GM10248 (cell line): ENCODE measurements around the gene NLRC5.

Source experiments
- CTCF ChIA-PET: fragments of 300-600 bp; sonication (Branson Sonifier 250); formaldehyde crosslinking; extraction: SDS; loops from one replicate; lab custom pipeline; 2021; ENCODE audit warnings: antibody characterized with exemption; lab: Yijun Ruan, JAX
- POLR2A ChIA-PET: fragments of 350-650 bp; sonication (Branson Sonifier 250); formaldehyde crosslinking; extraction: SDS; loops from one replicate; lab custom pipeline; 2020; ENCODE audit warnings: antibody characterized with exemption; lab: Yijun Ruan, JAX
- DNase-seq: peaks from one replicate; pipeline ENCODE4 v3.0.0; 2012; ENCODE audit errors: extremely low spot score
- TF ChIP-seq, protein P1 (sequence below): IDR thresholded peaks from 2 replicates; pipeline ENCODE4 v1.5.1; 2012; ENCODE audit warnings: mild to moderate bottlenecking, low read depth; ENCODE audit errors: extremely low read depth, missing control alignments, control extremely low read depth

NLRC5 gene

DNA sequence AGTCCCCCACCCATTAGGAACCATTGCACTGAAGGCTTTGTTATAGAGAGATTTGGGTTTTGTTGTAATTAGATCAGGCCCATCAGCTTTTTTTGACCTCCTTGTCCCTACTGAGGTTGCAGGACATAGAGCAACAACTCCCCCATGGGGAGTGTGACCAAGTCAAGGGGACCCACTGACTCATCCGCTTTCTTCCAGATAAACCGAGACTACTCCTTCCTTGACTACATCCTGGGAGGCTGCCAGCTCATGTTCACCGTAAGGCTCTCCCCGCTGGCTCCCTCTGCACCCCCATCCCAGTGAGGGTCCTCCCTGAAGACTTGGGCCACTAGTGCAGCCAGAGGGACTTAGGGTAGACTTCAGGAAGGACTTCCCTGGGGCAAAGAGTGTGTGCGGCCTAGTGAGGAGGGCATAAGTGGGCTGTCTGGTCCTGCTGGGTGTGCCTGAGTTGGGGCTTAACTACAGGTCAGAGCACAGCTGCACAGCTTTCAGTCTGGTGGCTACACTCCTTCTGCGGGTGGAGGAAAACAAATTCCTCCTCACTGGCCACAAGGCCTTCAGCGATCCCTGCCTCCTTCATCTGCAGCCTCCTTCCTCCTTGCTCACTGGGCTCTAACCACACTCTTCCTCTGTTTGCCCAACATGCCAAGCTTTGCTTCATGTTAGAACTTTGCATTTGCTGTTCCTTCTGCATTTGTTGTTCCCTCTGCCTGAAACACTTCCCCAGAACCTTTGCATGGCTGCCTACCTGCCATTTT is 134.0 kb downstream of the NLRC5 start:
- DNase-seq: no peak
- TF ChIP-seq, protein P1, sequence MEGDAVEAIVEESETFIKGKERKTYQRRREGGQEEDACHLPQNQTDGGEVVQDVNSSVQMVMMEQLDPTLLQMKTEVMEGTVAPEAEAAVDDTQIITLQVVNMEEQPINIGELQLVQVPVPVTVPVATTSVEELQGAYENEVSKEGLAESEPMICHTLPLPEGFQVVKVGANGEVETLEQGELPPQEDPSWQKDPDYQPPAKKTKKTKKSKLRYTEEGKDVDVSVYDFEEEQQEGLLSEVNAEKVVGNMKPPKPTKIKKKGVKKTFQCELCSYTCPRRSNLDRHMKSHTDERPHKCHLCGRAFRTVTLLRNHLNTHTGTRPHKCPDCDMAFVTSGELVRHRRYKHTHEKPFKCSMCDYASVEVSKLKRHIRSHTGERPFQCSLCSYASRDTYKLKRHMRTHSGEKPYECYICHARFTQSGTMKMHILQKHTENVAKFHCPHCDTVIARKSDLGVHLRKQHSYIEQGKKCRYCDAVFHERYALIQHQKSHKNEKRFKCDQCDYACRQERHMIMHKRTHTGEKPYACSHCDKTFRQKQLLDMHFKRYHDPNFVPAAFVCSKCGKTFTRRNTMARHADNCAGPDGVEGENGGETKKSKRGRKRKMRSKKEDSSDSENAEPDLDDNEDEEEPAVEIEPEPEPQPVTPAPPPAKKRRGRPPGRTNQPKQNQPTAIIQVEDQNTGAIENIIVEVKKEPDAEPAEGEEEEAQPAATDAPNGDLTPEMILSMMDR: no peak
- CTCF ChIA-PET: interaction anchor here (1.0 kb wide), 1 partner anchor 31 kb away, joined by 3 read pairs; the partner anchor contains the start of gene CPNE2
- POLR2A ChIA-PET: no interaction called here

DNA sequence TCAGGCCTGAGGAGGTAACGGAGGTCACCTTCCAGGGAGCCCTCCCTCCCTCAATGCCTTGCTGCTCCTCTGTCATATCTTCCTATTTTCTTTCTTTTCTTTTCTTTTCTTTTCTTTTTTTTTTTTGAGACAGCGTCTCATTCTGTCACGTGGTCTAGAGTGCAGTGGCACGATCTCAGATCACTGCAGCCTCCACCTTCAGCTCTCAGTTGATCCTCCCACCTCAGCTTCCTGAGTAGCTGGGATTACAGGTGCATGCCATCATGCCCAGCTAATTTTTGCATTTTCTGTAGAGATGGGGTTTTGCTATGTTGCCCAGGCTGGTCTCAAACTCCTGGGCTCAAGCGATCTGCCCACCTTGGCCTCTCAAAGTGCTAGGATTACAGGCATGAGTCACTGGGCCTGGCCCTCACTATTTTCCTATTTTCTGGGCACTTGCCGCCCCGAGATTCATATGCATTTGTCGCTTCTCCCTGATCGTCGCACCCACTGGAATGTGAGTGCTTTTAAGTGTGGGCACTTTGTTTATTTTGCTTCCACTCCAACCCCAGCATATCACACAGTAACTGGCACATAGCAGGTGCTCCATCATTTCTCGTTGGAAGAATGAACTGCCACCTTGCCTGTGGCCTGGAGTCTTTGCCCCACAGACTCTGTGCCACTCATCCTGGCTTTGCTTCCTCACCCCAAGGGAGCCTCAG is 134.8 kb downstream of the NLRC5 start:
- DNase-seq: no peak
- TF ChIP-seq, protein P1: no peak
- ChIA-PET POLR2A (no interaction called here), CTCF (no interaction called here)

DNA sequence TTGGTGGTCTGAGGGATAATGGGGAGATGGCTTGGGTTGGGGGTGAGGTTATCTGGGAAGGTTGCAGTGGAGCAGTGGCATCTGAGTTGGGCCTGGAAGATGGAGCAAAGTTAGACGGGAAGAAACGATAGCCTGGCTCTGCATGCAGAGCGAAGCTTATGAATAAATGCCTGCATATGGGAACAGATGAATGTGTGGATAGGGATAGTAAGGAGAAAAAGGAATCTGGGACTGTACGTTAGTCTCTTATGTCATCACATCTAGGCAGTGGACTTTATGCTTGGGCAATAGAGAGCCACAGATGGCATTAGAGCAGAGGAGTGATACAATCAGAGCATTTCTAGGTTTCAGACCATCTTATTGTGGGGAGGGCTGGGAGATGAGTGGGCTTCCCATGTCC is 136.0 kb downstream of the NLRC5 start:
- DNase-seq: no peak

DNA sequence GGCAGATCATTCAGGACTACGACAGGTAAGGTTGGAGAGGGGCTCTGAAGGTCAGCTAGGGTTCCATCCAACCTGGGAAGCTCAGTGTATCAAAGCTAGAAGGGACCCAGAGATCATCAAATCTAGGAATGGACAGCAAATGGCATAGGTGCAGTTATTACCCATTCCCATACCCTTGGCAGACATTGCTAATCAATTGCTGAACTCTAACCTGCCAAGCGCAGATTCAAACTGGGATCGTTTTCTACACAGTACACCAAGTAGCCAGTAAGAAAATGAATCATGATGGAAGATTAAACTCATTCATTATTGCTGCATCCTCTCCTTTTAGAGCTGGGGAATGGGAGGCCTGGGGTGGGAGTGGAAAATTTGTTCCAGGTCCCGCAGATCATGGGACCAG is 136.6 kb downstream of the NLRC5 start:
- POLR2A ChIA-PET: no interaction called here
- DNase-seq: no peak
- CTCF ChIA-PET: interaction anchor here (1.3 to 3.9 kb wide), 9 partner anchors 10 to 42 kb away, joined by 3 to 32 read pairs (median 5); partner anchors contain the start of gene CPNE2
- TF ChIP-seq, protein P1: no peak

More for the DNA sequence above, 136.0 kb downstream of the NLRC5 start:
- CTCF ChIA-PET: interaction anchor here (1.3 to 3.1 kb wide), 3 partner anchors 11 to 41 kb away, joined by 3 to 16 read pairs (median 11); no protein-coding TSS in a partner anchor
- POLR2A ChIA-PET: no interaction called here
- TF ChIP-seq, protein P1: no peak

DNA sequence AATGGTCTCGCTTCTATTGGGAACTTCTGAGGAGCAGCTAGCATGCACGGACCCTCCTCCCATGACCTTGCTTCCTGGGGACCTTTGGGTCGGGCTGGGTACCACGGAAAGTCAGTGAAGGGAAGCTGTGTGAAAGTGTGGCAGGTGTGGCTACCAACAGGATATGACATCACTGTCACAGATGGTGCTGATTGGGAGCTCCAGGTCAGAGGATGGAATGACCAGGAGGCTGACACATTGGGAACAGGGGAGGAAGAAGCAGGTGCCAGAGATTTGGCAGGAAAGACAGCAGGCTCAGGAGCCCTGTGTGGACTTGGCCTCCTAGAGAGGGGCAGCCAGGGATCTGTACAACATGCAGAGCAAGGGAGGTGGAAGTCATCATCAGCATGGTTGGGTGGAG is 137.1 kb downstream of the NLRC5 start:
- DNase-seq: no peak
- ChIA-PET POLR2A (no interaction called here), CTCF (interaction anchor here (1.3 to 3.9 kb wide), 11 partner anchors 10 to 42 kb away, joined by 3 to 32 read pairs (median 5); partner anchors contain the start of gene CPNE2)
- TF ChIP-seq, protein P1: no peak

DNA sequence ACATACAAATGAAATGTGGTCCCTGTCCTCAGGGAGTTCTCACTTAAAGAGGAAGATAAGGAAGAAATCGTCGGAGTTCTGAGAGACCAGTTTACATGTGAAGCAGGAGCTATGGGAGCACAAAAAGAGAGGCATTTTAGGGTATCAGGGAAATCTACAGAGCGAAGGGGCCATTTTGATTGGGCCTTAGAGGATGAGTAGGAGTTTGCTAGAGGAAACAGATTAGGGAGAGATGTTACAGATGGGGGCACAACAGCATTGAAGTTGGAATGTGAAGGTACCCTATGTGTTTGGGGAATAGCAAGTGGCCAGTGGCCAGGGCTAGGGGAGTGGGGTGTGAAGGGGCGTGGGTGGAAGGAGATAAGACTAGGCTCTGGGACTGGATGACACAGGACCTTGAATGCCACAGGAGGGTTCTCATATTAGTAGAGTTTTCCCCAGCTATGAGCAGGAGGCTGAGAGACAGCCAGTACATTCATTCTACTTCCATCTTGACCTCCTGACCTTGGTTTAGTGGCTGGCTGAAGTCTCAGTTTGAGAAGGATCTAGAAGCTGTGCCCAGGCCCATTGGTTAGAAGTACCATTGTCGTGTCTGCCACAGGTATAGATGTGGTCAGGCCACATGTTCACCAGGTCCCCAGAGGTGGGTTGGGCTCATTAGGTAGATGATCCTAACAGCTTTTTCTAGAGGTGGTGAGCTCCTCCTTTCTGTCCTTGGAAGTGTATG is 137.8 kb downstream of the NLRC5 start:
- DNase-seq: no peak
- CTCF ChIA-PET: interaction anchor here (0.7 to 3.9 kb wide), 13 partner anchors 9 to 291 kb away, joined by 3 to 32 read pairs (median 4); partner anchors contain the start of gene CPNE2
- TF ChIP-seq, protein P1: no peak
- POLR2A ChIA-PET: interaction anchor here (0.5 to 1.1 kb wide), 2 partner anchors 20 to 41 kb away, joined by 3 read pairs; no protein-coding TSS in a partner anchor
